GM04503 (cell line): Measurements from ENCODE around the gene DGKD.

ENCODE experiments used
- DNase-seq: peaks from one replicate; pipeline ENCODE4 v3.0.0-alpha.2; 2012; ENCODE audit warnings: low read depth

The DGKD gene

GRCh38 chr2:233501198-233502076, 147.1 kb downstream of the DGKD start:
- DNase-seq, result no peak

DNA sequence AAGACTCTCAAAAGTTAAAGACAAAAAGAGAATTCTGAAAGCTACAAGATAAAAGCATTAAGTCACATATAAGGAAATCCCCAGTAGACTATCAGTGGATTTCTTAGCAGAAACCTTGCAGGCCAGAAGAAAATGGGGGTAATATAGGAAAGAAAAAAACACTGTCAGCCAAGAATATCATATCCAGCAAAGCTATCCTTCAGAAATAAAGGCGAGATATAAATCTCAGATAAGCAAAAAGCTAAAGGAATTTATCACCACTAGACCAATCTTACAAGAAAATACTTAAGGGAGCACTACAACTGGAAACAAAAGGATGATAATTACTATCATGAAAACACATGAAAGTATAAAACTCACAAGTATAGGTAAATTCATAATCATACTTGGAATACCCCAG, 149.2 kb downstream of the DGKD start:
- no peak for DNase-seq

GRCh38 chr2:233503947-233504637, 149.8 kb downstream of the DGKD start:
- DNase-seq, result no peak

- DNase-seq, result no peak
Observed at GRCh38 chr2:233513953-233514655, 159.8 kb downstream of the DGKD start.

DNA sequence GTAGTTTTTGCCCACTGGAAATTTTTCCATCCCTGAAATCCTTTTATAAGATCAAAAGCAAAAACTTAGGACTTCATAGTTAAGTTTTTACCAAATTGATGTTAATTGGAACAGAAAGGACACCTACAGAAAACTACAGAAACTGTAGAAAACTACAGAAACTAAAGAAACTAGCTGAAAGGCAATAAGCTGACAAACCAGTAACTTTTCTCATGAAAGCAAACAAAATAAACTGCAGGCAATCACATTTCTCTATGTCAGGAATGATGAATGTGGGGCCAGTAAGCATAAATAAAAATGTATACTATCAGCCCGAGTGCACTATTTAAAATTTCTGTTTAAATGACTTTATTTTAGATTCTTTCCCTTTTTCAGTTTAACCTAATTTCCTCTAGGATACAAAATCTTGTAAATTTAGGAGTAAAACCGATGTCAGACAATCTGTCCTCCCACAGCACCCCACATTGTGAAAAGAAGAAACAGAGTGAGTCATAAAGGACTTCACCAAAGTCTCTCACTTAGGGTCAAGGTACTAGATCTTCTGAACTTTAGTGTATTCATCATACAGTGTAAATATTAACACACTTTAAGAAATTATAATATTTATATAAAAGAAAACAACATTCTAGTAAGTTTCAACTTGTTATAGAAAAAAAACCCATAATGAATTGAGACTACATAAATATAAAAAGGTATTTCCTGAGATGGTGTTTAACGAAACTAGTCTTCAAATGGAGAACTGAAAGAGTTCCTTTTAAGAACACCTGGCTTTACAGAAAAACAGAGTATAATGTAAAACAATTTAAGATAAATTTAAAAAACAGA, 165.7 kb downstream of the DGKD start:
- no peak for DNase-seq
